MM.1S (cell line): ENCODE measurements around the gene MYADML2.

Experiments
- DNase-seq: peaks from one replicate; pipeline ENCODE4 v3.0.0-alpha.2; 2015
- H2AFZ ChIP-seq: fragments of 300-600 bp; sonication (generic); 2 replicates; pipeline ENCODE4 v1.6.0; 2016; ENCODE audit warnings: antibody characterized with exemption, low read length
- H3F3A ChIP-seq: fragments of 300-600 bp; sonication (generic); 2 replicates; pipeline ENCODE4 v1.6.1; 2016; ENCODE audit warnings: mild to moderate bottlenecking, antibody characterized with exemption, low read length, moderate library complexity, mixed read lengths; ENCODE audit not compliant: insufficient read depth
- H3K27ac ChIP-seq: fragments of 300-600 bp; sonication (generic); 2 replicates; pipeline ENCODE4 v1.5.1; 2016; ENCODE audit warnings: mild to moderate bottlenecking, low read length
- H3K27me3 ChIP-seq: fragments of 300-600 bp; sonication (generic); replicated peaks from 2 replicates; pipeline ENCODE4 v1.6.0; 2016; ENCODE audit warnings: low read length; ENCODE audit not compliant: insufficient read depth
- H3K36me3 ChIP-seq: fragments of 300-600 bp; sonication (generic); replicated peaks from 2 replicates; pipeline ENCODE4 v1.6.1; 2016; ENCODE audit warnings: mild to moderate bottlenecking, low read length, mixed read lengths; ENCODE audit not compliant: insufficient read depth
- H3K4me1 ChIP-seq: fragments of 300-600 bp; sonication (generic); 2 replicates; pipeline ENCODE4 v1.6.1; 2016; ENCODE audit warnings: low read length, mixed read lengths
- H3K4me2 ChIP-seq: fragments of 300-600 bp; sonication (generic); 2 replicates; pipeline ENCODE4 v1.6.0; 2016; ENCODE audit warnings: low read depth, low read length
- H3K4me3 ChIP-seq: fragments of 300-600 bp; sonication (generic); 2 replicates; pipeline ENCODE4 v1.5.1; 2016; ENCODE audit warnings: low read length, mixed read lengths
- H3K79me2 ChIP-seq: fragments of 300-600 bp; sonication (generic); 2 replicates; pipeline ENCODE4 v1.6.1; 2016; ENCODE audit warnings: mixed run types, low read length, mixed read lengths
- H3K9ac ChIP-seq: fragments of 300-600 bp; sonication (generic); 2 replicates; pipeline ENCODE4 v1.6.1; 2016; ENCODE audit warnings: low read length, mixed read lengths
- H3K9me2 ChIP-seq: fragments of 300-600 bp; sonication (generic); replicated peaks from 2 replicates; pipeline ENCODE4 v1.6.1; 2016; ENCODE audit warnings: mild to moderate bottlenecking, low read length, mixed read lengths; ENCODE audit not compliant: insufficient read depth
- H3K9me3 ChIP-seq: fragments of 300-600 bp; sonication (generic); replicated peaks from 2 replicates; pipeline ENCODE4 v1.6.1; 2016; ENCODE audit warnings: mild to moderate bottlenecking, low read length, mixed read lengths; ENCODE audit not compliant: insufficient read depth
- H4K20me1 ChIP-seq: fragments of 300-600 bp; sonication (generic); 2 replicates; pipeline ENCODE4 v1.6.1; 2016; ENCODE audit warnings: mild to moderate bottlenecking, low read length, moderate library complexity, mixed read lengths; ENCODE audit not compliant: insufficient read depth
- EZH2 ChIP-seq: fragments of 300-600 bp; sonication (generic); optimal IDR thresholded peaks from 2 replicates; pipeline ENCODE3; 2017; ENCODE audit warnings: low read depth, mild to moderate bottlenecking, antibody characterized with exemption, low read length, mixed read lengths
- EZH2phosphoT487 ChIP-seq: fragments of 300-600 bp; sonication (generic); IDR thresholded peaks from 2 replicates; pipeline ENCODE4 v1.6.1; 2018; ENCODE audit warnings: antibody characterized with exemption, low read length
- TF ChIP-seq, protein P1 (sequence below): fragments of 300-600 bp; sonication (generic); IDR thresholded peaks from 2 replicates; pipeline ENCODE4 v1.5.1; 2016; ENCODE audit warnings: antibody characterized with exemption, low read length, mixed read lengths

Gene MYADML2

DNA sequence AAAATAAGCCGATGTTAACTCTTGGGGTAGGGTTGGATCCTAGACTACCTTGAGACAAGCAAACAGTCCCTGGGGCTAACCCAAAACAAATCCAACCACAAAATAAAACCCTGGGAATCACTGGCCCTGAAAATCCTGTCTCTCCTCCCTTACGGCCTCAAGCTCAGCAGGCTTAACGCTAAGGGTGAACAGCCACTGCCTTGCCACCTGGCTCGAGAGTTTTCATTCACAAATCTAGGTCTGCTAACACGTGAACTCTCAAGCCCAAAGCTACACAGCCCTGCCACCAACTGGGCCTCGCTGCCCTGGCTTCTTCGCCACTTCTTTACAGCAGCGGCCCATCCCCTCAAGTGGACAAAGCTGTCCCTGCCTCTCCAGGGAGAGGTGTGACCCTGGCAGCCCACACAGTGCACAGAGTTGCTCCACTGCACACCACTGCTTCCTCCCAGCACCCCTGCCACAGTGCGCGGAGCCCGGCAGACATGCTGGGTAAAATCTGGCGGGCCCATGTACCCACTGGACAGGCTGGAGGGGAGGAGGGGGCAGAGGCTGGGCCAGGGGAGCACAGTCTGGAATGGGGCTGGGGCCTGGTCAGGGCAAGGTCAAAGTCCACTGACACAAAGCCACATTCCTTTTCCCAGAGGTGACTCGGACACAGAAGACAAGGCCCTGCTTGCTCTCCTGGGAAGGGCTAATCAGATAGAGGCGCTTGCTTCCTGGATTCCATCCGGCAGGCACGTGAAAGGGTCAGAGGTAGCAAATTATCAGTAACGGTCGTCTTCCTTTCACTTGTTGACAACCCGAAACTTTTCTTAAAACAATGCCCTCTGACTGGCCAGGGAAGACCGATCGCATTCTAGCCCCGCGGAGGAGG, 36.8 kb downstream of the MYADML2 start:
- no peaks in the 10 kb centered on the region for H3K9me3 ChIP-seq
- TF ChIP-seq EZH2: no peak
- TF ChIP-seq EZH2phosphoT487: no peak
- TF ChIP-seq, protein P1, sequence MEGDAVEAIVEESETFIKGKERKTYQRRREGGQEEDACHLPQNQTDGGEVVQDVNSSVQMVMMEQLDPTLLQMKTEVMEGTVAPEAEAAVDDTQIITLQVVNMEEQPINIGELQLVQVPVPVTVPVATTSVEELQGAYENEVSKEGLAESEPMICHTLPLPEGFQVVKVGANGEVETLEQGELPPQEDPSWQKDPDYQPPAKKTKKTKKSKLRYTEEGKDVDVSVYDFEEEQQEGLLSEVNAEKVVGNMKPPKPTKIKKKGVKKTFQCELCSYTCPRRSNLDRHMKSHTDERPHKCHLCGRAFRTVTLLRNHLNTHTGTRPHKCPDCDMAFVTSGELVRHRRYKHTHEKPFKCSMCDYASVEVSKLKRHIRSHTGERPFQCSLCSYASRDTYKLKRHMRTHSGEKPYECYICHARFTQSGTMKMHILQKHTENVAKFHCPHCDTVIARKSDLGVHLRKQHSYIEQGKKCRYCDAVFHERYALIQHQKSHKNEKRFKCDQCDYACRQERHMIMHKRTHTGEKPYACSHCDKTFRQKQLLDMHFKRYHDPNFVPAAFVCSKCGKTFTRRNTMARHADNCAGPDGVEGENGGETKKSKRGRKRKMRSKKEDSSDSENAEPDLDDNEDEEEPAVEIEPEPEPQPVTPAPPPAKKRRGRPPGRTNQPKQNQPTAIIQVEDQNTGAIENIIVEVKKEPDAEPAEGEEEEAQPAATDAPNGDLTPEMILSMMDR: no peak
- H3K9me2 ChIP-seq: no peaks in the 10 kb centered on the region
- no peaks in the 10 kb centered on the region; the same call in 1 of the 2 replicates for H3F3A ChIP-seq
- peaks cover 11% of the 10 kb centered on the region; the same call in 1 of the 2 replicates for H3K36me3 ChIP-seq
- H2AFZ ChIP-seq: peak overlapping the region; percentile 80
- peak overlapping the region; percentile 97 for H3K4me2 ChIP-seq
- no peak for DNase-seq
- peak overlapping the region; percentile 71; the same call in 1 of the 2 replicates for H3K9ac ChIP-seq
- H4K20me1 ChIP-seq: no peaks in the 10 kb centered on the region
- H3K4me1 ChIP-seq: peaks cover 7% of the 10 kb centered on the region
- H3K4me3 ChIP-seq: peak overlapping the region; percentile 96
- peak overlapping the region; percentile 10; the same call in 1 of the 2 replicates for H3K27ac ChIP-seq
- H3K27me3 ChIP-seq: no peaks in the 10 kb centered on the region
- H3K79me2 ChIP-seq: peaks cover 26% of the 10 kb centered on the region

DNA sequence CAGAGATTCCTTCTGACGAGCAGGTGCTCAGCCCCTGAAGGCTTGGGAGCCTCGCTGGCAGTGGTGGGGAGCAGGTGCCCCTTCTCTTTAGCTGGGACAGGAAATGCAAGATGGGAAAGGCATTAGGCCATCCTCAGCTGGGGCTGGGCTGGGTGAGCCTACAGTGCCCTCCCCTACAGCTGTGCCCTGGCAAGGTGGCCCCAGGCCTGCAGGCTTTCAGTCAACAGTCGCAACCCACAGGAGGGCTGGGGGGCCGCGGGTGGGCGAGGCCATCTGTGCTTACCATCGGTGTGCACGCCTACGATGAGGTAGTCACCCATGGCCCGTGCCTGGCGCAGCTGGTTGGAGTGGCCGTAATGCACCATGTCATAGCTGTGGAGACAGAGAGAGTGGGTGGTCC, 37.8 kb downstream of the MYADML2 start:
- no peak overlapping the region for H3K9ac ChIP-seq
- DNase-seq: no peak
- no peaks in the 10 kb centered on the region for H4K20me1 ChIP-seq
- no peaks in the 10 kb centered on the region; the same call in 1 of the 2 replicates for H3F3A ChIP-seq
- peaks cover 6% of the 10 kb centered on the region; the same call in 1 of the 2 replicates for H3K36me3 ChIP-seq
- no peak overlapping the region for H3K27ac ChIP-seq
- H3K79me2 ChIP-seq: peaks cover 18% of the 10 kb centered on the region
- H3K9me2 ChIP-seq: no peaks in the 10 kb centered on the region
- no peaks in the 10 kb centered on the region for H3K27me3 ChIP-seq
- H3K4me2 ChIP-seq: no peak overlapping the region
- H3K4me3 ChIP-seq: no peak overlapping the region
- TF ChIP-seq, protein P1: no peak
- no peak overlapping the region for H2AFZ ChIP-seq
- H3K4me1 ChIP-seq: peaks cover 7% of the 10 kb centered on the region
- no peaks in the 10 kb centered on the region for H3K9me3 ChIP-seq

DNA sequence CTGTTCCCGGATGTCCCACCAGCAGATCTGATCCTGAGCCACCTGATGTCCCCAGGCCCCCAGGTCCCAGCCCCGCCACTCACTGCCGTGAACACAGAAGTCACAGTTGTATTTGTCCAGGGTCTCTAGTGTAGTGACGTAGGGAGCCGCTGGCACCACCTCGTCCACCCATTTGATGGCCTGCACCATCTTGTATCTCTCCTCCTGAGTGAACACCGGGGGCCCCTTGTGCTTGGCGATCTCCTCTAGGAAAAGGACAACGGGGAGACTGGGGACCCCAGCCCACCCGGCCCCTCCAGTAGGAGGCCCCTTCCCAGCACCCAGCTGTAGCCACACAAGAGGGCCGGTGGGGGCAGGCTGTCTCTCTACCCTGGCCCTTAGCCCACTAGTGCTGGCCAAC, 38.2 kb downstream of the MYADML2 start:
- Histone ChIP-seq H3K9me3 (no peaks in the 10 kb centered on the region), H3K27ac (no peak overlapping the region), H3K79me2 (peaks cover 18% of the 10 kb centered on the region), H3K4me3 (no peak overlapping the region), H3K4me1 (peaks cover 7% of the 10 kb centered on the region), H2AFZ (no peak overlapping the region), H3K9ac (no peak overlapping the region), H3K27me3 (no peaks in the 10 kb centered on the region), H3K36me3 (peaks cover 6% of the 10 kb centered on the region; the same call in 1 of the 2 replicates), H3K4me2 (no peak overlapping the region), H4K20me1 (no peaks in the 10 kb centered on the region), H3F3A (no peaks in the 10 kb centered on the region; the same call in 1 of the 2 replicates), H3K9me2 (no peaks in the 10 kb centered on the region)
- DNase-seq: no peak
- no peak for TF ChIP-seq EZH2phosphoT487
- TF ChIP-seq, protein P1: no peak
- no peak for TF ChIP-seq EZH2
